Lung (tissue), 12 donors: Measurements from ENCODE around the gene TUBGCP2. TPM values are rescaled to one million over a fixed set of nuclear protein-coding genes. Genes with fewer than 3 reads are reported as not detected.

Experiments
- ATAC-seq: fragments of 200-7000 bp; cut with Tn5 transposase; one replicate; pipeline ENCODE4 v1.9.1; 2020; ENCODE audit warnings: moderate number of reproducible peaks; ENCODE audit not compliant: insufficient read depth, low FRiP score
- DNase-seq, 3 donors: peaks; one replicate each; pipeline ENCODE4 v3.0.0-alpha.2; 2013 to 2017
- H3K27ac ChIP-seq, 2 donors: one replicate each; pipeline ENCODE4 v1.5.1; 2013; ENCODE audit warnings: mild to moderate bottlenecking in 2 of 2, moderate library complexity in 2 of 2, control low read depth in 1 of 2, inconsistent platforms in 1 of 2, low read depth in 1 of 2, low read length in 1 of 2
- H3K27me3 ChIP-seq, 3 donors: one replicate each; pipeline ENCODE4 v1.5.1; 2013; ENCODE audit warnings: low read length in 2 of 3; ENCODE audit not compliant: control insufficient read depth in 3 of 3, insufficient read depth in 3 of 3
- H3K36me3 ChIP-seq, 4 donors: one replicate each; pipeline ENCODE4 v1.5.1; 2013; ENCODE audit warnings: low read length in 4 of 4, mild to moderate bottlenecking in 1 of 4, moderate library complexity in 1 of 4; ENCODE audit not compliant: control insufficient read depth in 4 of 4, insufficient read depth in 4 of 4
- H3K4me1 ChIP-seq, 5 donors: one replicate each; pipeline ENCODE4 v1.5.1; 2013; ENCODE audit warnings: low read length in 5 of 5, mild to moderate bottlenecking in 2 of 5, moderate library complexity in 1 of 5; ENCODE audit not compliant: control insufficient read depth in 5 of 5, insufficient read depth in 5 of 5
- H3K4me3 ChIP-seq: one replicate; pipeline ENCODE4 v1.5.1; 2013; ENCODE audit warnings: mild to moderate bottlenecking, control low read depth, moderate library complexity
- H3K9ac ChIP-seq, 2 donors: one replicate each; pipeline ENCODE4 v1.5.1; 2013; ENCODE audit warnings: low read length in 2 of 2, control low read depth in 1 of 2; ENCODE audit not compliant: insufficient read depth in 1 of 2
- H3K9me3 ChIP-seq, 4 donors: one replicate each; pipeline ENCODE4 v1.5.1; 2013; ENCODE audit warnings: low read length in 3 of 4, mild to moderate bottlenecking in 1 of 4, moderate library complexity in 1 of 4; ENCODE audit not compliant: control insufficient read depth in 4 of 4, insufficient read depth in 3 of 4
- CTCF ChIP-seq: IDR thresholded peaks from 2 replicates; pipeline ENCODE4 v1.5.1; 2012; ENCODE audit warnings: mild to moderate bottlenecking; ENCODE audit errors: control extremely low read depth, extremely low read depth
- WGBS, 2 donors: extraction: QIAGEN DNeasy Blood & Tissue Kit; methylation state at CpG; one replicate each; pipeline ENCODE4 v1.1.7; 2013; 5-methylcytosine and 5-hydroxymethylcytosine counted together
- polyA plus RNA-seq, 2 donors: library from polyadenylated mRNA; stranded (reverse); fragments of 200-250 nt; gene quantifications; one replicate each; pipeline ENCODE4 v1.2.1, GENCODE V29; 2013
- total RNA-seq, 2 donors: library from RNA; depleted of rRNA in 1 of 2; stranded (reverse); fragments of >200 nt in 1 of 2; gene quantifications; one replicate each; pipeline ENCODE4 v1.2.1, GENCODE V29; 2014 to 2021
- donor health status: control.
- donor health status: control.
- donor health status: Bipolar disorder and iron deficiency.
- donor health status: healthy.
- donor health status: DM: yes; HTN: yes; CAD: no.

TUBGCP2 gene
- total and polyA plus RNA-seq, 4 donors, result 39.2 to 66.2 (median 53.8) TPM

- H3K4me3 ChIP-seq, result peak overlapping the region; percentile 95
- peak overlapping the region; percentile 97 to 98 for H3K27ac ChIP-seq
- H3K9me3 ChIP-seq, result peaks cover 0 to 2% (median 0%) of the 10 kb centered on the region in 4 donors
- peak; percentile 74 to 77 (median 75) for DNase-seq
- WGBS, 2 donors, result 4 to 5% methylated on average over 25 of the region's 25 CpGs
- H3K27me3 ChIP-seq, result no peaks in the 10 kb centered on the region
- H3K36me3 ChIP-seq, result peaks cover 0 to 17% (median 11%) of the 10 kb centered on the region in 4 donors
- peak; percentile 55 for TF ChIP-seq CTCF
- H3K9ac ChIP-seq, result peak overlapping the region; percentile 96 to 97
- H3K4me1 ChIP-seq, result peaks cover 7 to 15% (median 11%) of the 10 kb centered on the region in 5 donors
- peak; percentile 31 for ATAC-seq
These were observed 774 bp downstream of the TUBGCP2 start for GRCh38 chr10:133307776-133308420.

- Histone ChIP-seq H3K27me3 (no peaks in the 10 kb centered on the region), H3K4me1 (peaks cover 7 to 15% (median 11%) of the 10 kb centered on the region in 5 donors), H3K4me3 (no peak overlapping the region), H3K36me3 (peaks cover 0 to 23% (median 14%) of the 10 kb centered on the region in 4 donors), H3K9ac (peak overlapping the region in 1 of 2 donors; percentile 32), H3K27ac (no peak overlapping the region), H3K9me3 (peaks cover 0 to under 1% (median 0%) of the 10 kb centered on the region in 4 donors)
- DNase-seq, result no peak
- no peak for ATAC-seq
- 90 to 92% methylated on average over 17 of the region's 17 CpGs for WGBS, 2 donors
- TF ChIP-seq CTCF, result no peak
These were observed 1.7 kb downstream of the TUBGCP2 start for GRCh38 chr10:133306941-133307379.

- DNase-seq (no peak), ATAC-seq (no peak)
- no peaks in the 10 kb centered on the region for H3K27me3 ChIP-seq
- peaks cover 7 to 15% (median 11%) of the 10 kb centered on the region in 5 donors for H3K4me1 ChIP-seq
- H3K4me3 ChIP-seq, result no peak overlapping the region
- peaks cover 0 to 26% (median 11%) of the 10 kb centered on the region in 4 donors for H3K36me3 ChIP-seq
- no peak overlapping the region for H3K9ac ChIP-seq
- 93 to 96% methylated on average over 5 of the region's 5 CpGs for WGBS, 2 donors
- H3K27ac ChIP-seq, result peak overlapping the region in 1 of 2 donors; percentile 63
- no peaks in the 10 kb centered on the region for H3K9me3 ChIP-seq
- no peak for TF ChIP-seq CTCF
These were observed 2.6 kb downstream of the TUBGCP2 start for GRCh38 chr10:133306097-133306476.

GRCh38 chr10:133303206-133303605 is 5.5 kb downstream of the TUBGCP2 start:
- Histone ChIP-seq H3K9me3 (no peaks in the 10 kb centered on the region), H3K9ac (no peak overlapping the region), H3K27me3 (no peaks in the 10 kb centered on the region), H3K27ac (no peak overlapping the region), H3K4me3 (no peak overlapping the region), H3K36me3 (peaks cover 13 to 35% (median 21%) of the 10 kb centered on the region in 4 donors), H3K4me1 (peaks cover 7 to 15% (median 10%) of the 10 kb centered on the region in 5 donors)
- 92 to 95% methylated on average over 10 of the region's 10 CpGs for WGBS, 2 donors
- no peak for TF ChIP-seq CTCF
- DNase-seq (no peak), ATAC-seq (no peak)
